ENCODE data around the gene CA5A.
"Not testable (repeated sequence)": the region's sequence is repeated elsewhere in the genome, so short reads cannot be mapped to it uniquely, and the experiment has no call there.

Gene CA5A

DNA sequence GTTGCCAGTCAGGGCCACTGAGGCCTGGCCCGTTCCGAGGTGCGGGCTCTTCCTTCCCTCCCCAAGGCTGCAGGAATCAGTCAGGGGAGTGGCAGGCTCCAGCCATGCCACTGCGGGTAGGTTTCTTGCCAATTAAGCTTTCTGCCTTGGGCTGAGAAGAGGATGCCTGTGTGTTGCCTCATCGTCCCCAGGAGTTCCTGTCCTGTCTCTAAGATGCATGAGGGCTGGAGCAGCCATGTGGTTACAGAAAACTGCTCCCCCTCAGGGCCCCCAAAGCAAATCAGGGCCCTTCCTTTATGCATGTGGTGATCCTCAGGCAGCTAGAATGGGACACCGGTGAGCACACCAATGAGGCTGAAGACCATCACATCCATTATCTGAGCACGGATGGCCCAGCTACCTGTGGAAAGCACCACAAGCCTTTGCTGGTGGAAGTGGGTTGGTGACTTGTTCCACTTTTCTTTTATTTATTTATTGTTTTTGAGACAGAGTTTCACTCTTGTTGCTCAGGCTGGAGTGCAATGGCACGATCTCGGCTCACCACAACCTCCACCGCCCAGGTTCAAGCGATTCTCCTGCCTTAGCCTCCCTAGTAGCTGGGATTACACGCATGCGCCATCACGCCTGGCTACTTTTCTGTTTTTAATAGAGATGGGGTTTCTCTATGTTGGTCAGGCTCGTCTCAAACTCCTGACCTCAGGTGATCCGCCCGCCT, 40.0 kb downstream of the CA5A start:
- H3K9me3 ChIP-seq; H3K27me3 ChIP-seq (ENCODE audit: low read depth); in situ Hi-C loops (cut with MboI; ENCODE audit: low sequenced_read_pairs); DNase-seq (ENCODE audit: low spot score in 2 of 2); H3K36me3 ChIP-seq (replicated peaks); H3K4me1 ChIP-seq; H3K4me3 ChIP-seq: not testable (repeated sequence)

DNA sequence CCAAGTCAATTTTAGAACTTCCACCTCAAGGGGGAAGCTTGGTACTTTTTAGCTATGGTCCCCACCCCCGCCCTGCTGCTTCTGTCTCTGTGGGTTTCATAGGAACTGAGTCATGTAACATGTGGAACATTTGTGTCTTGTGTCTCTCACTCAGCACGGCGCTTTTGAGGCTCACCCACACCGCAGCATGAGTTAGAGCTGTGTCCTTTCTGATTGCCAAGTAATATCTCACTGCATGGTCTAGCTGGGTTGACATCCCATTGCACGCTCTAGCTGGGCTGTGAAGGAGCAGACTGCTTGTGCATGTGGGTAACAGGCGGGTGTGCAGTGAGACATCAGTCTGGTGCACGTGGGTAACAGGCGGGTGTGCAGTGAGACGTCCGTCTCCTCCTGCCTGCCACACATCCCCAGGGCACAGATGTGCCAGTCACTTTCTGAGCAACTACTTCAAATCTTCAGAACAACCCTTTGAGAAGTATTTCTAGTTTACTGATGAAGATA, 40.6 kb downstream of the CA5A start:
- in situ Hi-C loops (cut with MboI; ENCODE audit: low sequenced_read_pairs): no loop called here
- Histone ChIP-seq H3K4me3 (no peak overlapping the region), H3K9me3 (no peaks in the 10 kb centered on the region), H3K36me3 (replicated peaks) (no peaks in the 10 kb centered on the region), H3K4me1 (no peaks in the 10 kb centered on the region), H3K27me3 (ENCODE audit: low read depth) (no peaks in the 10 kb centered on the region)
- no peak for DNase-seq (ENCODE audit: low spot score in 2 of 2)

DNA sequence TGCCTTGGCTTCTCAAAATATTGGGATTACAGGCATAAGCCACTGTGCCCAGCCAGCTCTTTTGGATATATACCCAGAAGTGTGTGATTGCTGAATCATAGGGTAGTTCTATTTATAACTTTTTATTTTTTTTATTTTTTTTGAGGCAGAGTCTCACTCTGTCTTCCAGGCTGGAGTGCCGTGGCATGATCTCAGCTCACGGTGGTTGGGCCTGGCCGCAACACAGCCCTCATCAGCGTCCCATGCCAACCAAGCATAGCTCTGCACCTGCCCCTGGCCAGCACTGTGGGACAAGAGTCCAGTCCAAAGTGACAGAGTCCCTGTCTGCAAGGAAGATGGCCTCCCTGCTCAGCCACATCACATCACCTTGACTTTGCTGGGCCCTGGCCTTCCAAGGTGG, 42.3 kb downstream of the CA5A start:
- H3K4me3 ChIP-seq; H3K27me3 ChIP-seq (ENCODE audit: low read depth); DNase-seq (ENCODE audit: low spot score in 2 of 2); in situ Hi-C loops (cut with MboI; ENCODE audit: low sequenced_read_pairs); H3K4me1 ChIP-seq; H3K9me3 ChIP-seq; H3K36me3 ChIP-seq (replicated peaks): not testable (repeated sequence)

DNA sequence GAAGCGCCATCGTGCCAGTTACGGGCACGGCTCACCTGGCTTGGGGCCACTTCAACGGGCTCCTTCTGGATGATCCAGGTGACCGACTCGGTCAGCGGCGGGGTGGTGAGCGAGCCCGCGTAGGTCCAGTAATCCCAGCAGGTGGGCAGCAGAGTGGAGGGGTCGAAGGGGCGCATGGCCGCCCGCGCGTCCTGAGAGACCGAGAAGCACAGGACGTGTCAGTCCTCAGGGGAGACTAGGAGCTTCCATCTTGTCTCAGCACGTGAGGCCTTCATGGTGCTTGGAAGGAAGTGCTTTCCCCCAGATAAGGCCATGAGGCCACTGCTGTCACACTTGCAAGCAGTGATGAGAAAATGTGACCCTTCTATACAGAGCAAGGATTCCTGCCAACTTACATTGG, 44.6 kb downstream of the CA5A start:
- Histone ChIP-seq H3K36me3 (replicated peaks) (no peaks in the 10 kb centered on the region), H3K4me1 (no peaks in the 10 kb centered on the region), H3K9me3 (no peaks in the 10 kb centered on the region), H3K4me3 (no peak overlapping the region), H3K27me3 (ENCODE audit: low read depth) (no peaks in the 10 kb centered on the region)
- DNase-seq (ENCODE audit: low spot score in 2 of 2): no peak
- in situ Hi-C loops (cut with MboI; ENCODE audit: low sequenced_read_pairs): no loop called here

DNA sequence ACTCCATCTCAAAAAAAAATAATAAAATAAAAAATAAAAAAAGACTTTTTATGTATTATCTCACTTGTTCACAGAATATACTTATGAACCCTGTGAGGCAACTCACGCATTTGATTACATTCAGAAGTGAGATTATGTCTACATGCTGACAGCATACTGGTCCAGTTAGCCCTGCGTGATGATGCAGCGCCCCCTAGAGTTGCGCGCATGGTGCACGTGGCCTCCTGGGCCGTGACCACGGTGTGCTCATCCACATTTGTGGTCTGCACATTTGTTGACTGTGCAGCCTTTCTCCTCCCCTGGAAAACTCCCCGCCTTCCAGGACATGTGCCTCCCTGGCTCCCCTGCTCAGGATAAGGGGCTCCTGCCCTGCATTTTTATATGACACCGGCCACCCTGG, 46.6 kb downstream of the CA5A start:
- H3K27me3 ChIP-seq (ENCODE audit: low read depth); in situ Hi-C loops (cut with MboI; ENCODE audit: low sequenced_read_pairs); H3K9me3 ChIP-seq; H3K36me3 ChIP-seq (replicated peaks); H3K4me3 ChIP-seq; DNase-seq (ENCODE audit: low spot score in 2 of 2); H3K4me1 ChIP-seq: not testable (repeated sequence)

DNA sequence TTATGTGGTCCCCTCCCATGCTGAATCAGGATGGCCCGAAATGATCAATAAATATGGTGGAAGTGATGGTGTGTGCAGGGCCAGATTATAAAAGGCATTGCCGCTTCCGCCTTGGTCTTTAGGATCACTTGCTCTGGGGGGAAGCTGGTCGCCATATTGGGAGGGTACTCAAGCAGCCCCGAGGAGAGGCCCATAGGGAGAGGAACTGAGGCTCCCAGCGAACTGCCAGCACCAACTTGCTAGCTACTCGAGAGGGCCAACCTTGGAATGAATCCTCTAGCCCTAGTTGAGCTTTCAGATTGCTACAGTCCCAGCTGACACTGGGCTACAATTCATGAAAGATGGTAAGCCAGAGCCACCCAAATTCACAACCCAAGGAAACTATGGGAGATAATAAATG, 48.0 kb downstream of the CA5A start:
- H3K9me3 ChIP-seq; in situ Hi-C loops (cut with MboI; ENCODE audit: low sequenced_read_pairs); H3K4me1 ChIP-seq; DNase-seq (ENCODE audit: low spot score in 2 of 2); H3K36me3 ChIP-seq (replicated peaks); H3K4me3 ChIP-seq; H3K27me3 ChIP-seq (ENCODE audit: low read depth): not testable (repeated sequence)

DNA sequence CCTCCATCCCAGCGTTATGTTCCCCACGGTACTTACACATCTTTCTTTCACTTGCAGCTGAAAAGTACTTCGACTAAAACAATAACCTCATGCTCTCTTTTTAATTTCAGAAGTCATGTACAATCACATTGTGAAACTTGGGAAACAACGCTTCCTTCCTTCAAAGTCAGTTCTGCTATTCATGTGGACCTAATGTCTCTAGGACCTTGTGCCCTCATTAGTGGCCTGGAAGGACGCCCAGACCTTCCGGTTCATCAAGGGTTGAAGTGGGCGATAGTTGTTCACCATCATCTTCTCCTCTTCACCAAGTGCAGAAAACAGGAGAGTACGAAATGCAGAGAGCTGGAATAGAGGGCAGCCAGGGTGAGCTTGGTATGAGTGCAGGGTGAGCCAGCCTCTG, 48.4 kb downstream of the CA5A start:
- in situ Hi-C loops (cut with MboI; ENCODE audit: low sequenced_read_pairs); H3K4me3 ChIP-seq: not testable (repeated sequence)

DNA sequence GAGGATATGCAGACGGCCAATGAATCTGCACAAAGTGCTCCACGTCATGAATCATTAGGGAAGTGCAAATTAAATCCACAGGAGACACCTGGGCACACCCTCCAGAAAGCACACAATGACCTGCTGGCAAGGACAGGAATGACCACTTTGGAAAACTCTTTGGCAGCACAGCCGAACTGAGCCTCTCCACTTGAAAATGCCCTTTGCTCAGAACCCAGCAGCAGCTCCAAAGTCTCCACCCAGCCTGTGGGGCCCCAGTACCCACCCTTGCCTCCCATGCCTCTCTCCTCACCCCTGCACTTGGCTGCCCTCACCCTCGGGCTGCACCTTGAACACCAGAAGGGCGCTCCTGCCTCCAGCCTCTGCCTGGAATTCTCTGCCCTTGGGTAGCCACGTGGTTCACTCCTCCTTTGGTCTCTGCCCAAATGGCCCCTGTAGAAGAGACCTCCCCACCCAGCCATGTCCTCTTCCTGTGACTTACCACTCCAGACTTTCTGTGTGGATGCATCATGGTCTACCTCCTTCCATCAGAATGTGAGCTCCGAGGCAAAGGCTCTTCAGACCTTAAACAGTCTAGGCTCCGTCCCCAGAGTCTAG, 50.9 kb downstream of the CA5A start:
- H3K36me3 ChIP-seq (replicated peaks); DNase-seq (ENCODE audit: low spot score in 2 of 2); H3K27me3 ChIP-seq (ENCODE audit: low read depth); in situ Hi-C loops (cut with MboI; ENCODE audit: low sequenced_read_pairs); H3K4me3 ChIP-seq; H3K9me3 ChIP-seq; H3K4me1 ChIP-seq: not testable (repeated sequence)

More for the DNA sequence above, 48.4 kb downstream of the CA5A start:
- not testable (repeated sequence) for H3K4me1 ChIP-seq; H3K36me3 ChIP-seq (replicated peaks); H3K27me3 ChIP-seq (ENCODE audit: low read depth); DNase-seq (ENCODE audit: low spot score in 2 of 2); H3K9me3 ChIP-seq

DNA sequence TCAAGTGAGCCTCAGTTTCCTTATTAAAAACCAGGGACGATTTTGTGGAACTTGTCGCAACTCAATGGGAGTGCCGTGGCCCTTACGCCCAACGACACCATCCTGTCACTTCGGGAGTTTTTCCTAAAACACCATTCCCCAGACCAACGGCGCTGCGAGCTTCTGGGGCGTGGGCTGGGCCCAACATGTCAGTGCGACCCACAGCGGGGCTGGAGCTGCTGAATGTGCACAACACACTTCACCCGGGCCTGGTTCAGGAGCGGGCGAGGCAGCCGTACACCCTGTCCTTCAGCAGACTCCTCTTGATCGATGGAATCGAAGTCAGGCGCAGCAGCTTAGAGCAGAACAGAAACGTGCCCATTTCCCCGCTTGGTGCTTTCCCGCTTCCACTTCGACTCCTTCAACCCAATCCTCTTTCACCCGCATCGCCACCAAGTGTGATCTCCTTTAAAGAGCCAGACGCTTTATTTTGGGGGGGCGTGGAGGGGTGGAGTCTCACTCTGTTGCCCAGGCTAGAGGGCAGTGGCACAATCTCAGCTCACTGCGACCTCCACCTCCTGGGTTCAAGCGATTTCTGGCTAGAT, 53.8 kb downstream of the CA5A start:
- Histone ChIP-seq H3K9me3 (no peaks in the 10 kb centered on the region), H3K4me3 (no peak overlapping the region), H3K27me3 (ENCODE audit: low read depth) (no peaks in the 10 kb centered on the region), H3K36me3 (replicated peaks) (no peaks in the 10 kb centered on the region), H3K4me1 (no peaks in the 10 kb centered on the region)
- no peak for DNase-seq (ENCODE audit: low spot score in 2 of 2)
- in situ Hi-C loops (cut with MboI; ENCODE audit: low sequenced_read_pairs): no loop called here

DNA sequence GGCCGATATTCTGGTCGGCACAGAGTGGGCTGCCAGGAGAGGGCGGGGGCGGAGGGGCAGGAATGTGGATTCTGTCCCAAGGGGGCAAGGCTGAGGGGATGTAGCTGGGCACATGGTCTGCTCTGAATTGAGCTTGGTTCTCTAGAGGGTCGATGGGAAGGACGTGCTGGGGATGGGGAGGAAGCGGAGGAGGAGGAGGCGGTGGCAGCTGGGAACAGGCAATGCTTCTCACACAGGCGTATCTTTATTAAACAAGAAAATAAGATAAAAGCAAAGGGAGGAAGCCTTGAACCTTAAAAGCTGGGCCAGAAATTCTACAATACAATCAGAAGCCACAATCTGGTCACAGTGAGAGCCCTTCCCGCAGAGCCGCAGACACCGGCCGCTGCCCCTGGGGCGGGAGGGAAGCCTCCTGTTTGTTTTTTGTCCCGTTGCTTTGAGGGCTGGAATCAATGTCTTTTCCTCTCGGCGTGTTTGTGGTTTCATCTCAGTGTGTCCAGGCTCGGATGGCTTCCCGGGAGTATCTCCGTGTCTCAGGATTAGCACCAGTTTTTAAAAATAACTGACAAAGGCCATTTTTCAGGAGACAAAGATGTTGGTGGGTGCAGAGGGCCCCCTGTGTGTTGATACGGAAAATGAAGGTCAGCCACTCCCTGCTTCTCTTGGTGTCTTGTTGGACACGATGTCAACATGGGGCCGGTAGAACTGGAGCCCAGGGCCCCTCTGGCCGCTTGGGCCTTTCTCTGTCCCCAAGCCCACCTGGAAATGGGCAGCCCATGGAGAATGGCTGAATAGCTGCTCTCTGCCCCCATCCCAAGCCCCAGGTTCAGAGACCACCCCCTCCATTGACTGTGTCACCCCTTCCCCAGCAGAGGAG, 54.8 kb downstream of the CA5A start:
- in situ Hi-C loops (cut with MboI; ENCODE audit: low sequenced_read_pairs): no loop called here
- Histone ChIP-seq H3K27me3 (ENCODE audit: low read depth) (no peaks in the 10 kb centered on the region), H3K4me3 (no peak overlapping the region), H3K4me1 (no peaks in the 10 kb centered on the region), H3K9me3 (no peaks in the 10 kb centered on the region), H3K36me3 (replicated peaks) (no peaks in the 10 kb centered on the region)
- DNase-seq (ENCODE audit: low spot score in 2 of 2): no peak

DNA sequence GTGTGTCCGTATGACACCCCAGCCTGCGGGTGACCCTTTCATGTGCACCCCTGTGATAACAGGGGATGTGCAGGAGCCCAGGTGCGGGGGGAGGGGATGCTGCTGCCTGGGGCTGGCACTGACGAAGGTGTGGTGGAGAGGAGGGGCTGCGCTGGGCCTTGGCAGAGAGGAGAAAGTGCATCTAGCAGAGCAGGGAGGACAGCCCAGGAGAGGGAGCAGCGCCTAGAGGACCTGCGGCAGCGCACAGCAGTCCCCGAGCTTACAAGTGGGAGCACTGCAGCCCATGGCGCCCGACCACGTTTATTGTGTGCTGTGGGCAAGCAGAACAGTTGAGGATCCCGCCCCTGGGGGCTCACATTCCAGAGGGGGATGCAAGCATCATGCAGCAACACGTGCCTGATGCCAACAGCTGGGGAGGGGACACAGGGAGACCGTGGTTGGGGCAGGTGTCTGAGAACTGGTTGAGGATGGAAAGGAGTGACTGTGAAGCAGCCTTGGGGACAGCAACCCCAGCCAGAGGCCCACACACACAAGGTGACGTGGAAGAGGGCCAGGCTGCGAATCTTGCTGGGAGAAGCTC, 56.1 kb downstream of the CA5A start:
- no peak for DNase-seq (ENCODE audit: low spot score in 2 of 2)
- no peaks in the 10 kb centered on the region for H3K36me3 ChIP-seq (replicated peaks)
- no peaks in the 10 kb centered on the region for H3K27me3 ChIP-seq (ENCODE audit: low read depth)
- H3K4me3 ChIP-seq: no peak overlapping the region
- in situ Hi-C loops (cut with MboI; ENCODE audit: low sequenced_read_pairs): no loop called here
- no peaks in the 10 kb centered on the region for H3K9me3 ChIP-seq
- no peaks in the 10 kb centered on the region for H3K4me1 ChIP-seq

DNA sequence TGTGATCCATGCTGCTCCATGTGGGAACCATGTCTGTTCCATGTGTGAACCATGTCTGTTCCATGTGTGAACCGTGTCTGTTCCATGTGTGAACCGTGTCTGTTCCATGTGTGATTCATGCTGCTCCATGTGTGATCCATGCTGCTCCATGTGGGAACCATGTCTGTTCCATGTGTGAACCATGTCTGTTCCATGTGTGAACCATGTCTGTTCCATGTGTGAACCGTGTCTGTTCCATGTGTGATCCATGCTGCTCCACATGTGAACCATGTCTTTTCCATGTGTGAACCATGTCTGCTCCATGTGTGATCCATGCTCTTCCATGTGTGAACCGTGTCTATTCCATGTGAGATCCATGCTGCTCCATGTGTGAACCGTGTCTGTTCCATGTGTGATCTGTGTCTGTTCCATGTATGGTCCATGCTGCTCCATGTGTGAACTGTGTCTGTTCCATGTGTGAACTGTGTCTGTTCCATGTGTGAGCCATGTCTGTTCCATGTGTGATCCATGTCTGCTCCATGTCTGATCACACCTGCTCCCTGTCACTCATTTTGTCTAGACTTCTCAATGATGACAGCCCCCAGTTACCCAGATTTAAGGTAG, 56.8 kb downstream of the CA5A start:
- H3K36me3 ChIP-seq (replicated peaks); in situ Hi-C loops (cut with MboI; ENCODE audit: low sequenced_read_pairs); H3K9me3 ChIP-seq; H3K27me3 ChIP-seq (ENCODE audit: low read depth); H3K4me3 ChIP-seq; H3K4me1 ChIP-seq; DNase-seq (ENCODE audit: low spot score in 2 of 2): not testable (repeated sequence)

DNA sequence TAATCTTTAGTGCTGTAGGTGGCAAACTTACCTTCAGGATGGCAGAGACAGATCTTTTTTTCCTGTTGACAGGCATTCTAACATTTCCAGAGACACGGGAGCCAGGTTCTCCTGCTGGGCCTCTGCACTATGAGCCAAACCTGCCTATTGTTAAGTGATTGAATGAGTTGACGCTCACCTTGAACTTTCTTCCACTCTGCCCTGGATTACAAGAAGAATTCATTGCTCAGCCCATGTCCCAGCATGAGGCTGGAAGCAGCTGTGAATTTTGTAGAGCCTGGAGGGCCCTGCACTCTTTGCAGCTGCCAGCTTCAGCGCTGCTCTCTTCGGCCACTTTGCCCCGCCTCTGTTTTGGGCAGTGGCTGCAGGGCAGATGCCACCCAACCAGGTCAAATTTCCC, 57.6 kb downstream of the CA5A start:
- no peaks in the 10 kb centered on the region for H3K36me3 ChIP-seq (replicated peaks)
- no peaks in the 10 kb centered on the region for H3K27me3 ChIP-seq (ENCODE audit: low read depth)
- no peak for DNase-seq (ENCODE audit: low spot score in 2 of 2)
- H3K4me1 ChIP-seq: no peaks in the 10 kb centered on the region
- H3K4me3 ChIP-seq: no peak overlapping the region
- in situ Hi-C loops (cut with MboI; ENCODE audit: low sequenced_read_pairs): no loop called here
- no peaks in the 10 kb centered on the region for H3K9me3 ChIP-seq
